ENCODE measurements around the gene AIFM2. TPM values are rescaled to one million over a fixed set of nuclear protein-coding genes. Genes with fewer than 3 reads are reported as not detected.

Gene AIFM2
- total and polyA plus RNA-seq, 2 of the 13 experiments (the other 11 are each of a cell fraction or from before 2014, with no cell fraction given): 20.3 to 29.5 TPM

DNA sequence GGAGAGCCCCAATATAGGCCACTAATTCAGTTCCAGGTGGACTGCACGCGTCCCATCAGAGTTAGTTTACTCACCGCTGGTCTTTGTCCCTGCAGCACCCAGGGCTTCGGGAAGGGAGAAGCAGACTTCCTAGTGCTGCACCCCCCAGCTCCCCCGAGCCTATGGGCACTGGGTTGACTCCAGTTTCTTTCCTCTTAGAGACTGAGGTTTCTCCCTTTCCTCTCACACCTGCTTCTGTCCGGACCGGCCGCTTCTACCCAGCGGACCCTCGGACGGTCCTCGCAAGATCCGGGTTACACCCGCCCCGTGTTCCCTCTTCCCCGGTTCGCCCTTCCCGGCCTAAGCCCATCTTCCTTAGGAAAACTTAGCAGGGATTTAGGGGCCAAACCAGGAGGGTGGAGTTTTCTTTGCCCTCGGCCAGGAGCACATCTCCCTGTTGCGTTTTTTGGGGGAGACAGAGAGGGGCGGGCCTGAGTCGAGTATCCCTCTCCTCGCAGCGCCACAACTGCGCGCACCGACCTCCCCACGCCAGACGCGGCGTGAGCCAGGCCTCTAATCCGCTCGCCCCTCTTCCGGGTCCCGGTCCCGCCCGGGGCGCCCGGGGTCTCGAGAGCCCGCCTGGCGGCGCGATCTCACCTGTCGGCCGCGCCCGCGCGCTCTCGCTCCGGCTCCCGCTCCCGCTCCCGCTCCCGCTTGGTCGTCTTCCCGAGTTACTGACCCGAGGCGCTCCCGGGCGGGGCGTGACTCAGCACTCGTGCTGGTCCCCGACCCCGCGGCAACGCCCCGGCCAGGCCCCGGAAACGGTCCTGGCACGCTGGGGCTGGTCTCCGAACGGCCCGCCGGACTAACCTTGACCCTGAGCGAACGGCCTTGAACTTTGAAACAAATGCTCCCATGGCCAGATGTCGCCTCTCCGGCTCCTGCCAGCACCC, at the start of gene AIFM2 (continued):
- TF ChIP-seq ZNF792 (CRISPR knock-in tag; IDR thresholded peaks at IDR 0.05): no peak
- TF ChIP-seq ZFP90 (CRISPR knock-in tag; IDR thresholded peaks at IDR 0.05; ENCODE audit: borderline replicate concordance): no peak; the same call in 1 of the 2 replicates
- TF ChIP-seq RARA (CRISPR knock-in tag; IDR thresholded peaks at IDR 0.05): peak; percentile 100
- TF ChIP-seq ZNF44 (CRISPR knock-in tag; IDR thresholded peaks at IDR 0.05): no peak
- no peak for TF ChIP-seq PAF1 (CRISPR knock-in tag; IDR thresholded peaks at IDR 0.05)
- TF ChIP-seq RAD21 (CRISPR knock-in tag; IDR thresholded peaks at IDR 0.05): peak; percentile 53
- no peak for TF ChIP-seq FOXM1 (CRISPR knock-in tag; IDR thresholded peaks at IDR 0.05)
- TF ChIP-seq ZNF672 (CRISPR knock-in tag; IDR thresholded peaks at IDR 0.05): no peak
- no peak; the same call in 1 of the 2 replicates for TF ChIP-seq ZFAT (CRISPR knock-in tag; conservative IDR thresholded peaks at IDR 0.05)
- no peak for TF ChIP-seq ONECUT2 (CRISPR knock-in tag; IDR thresholded peaks at IDR 0.05)
- 0 out of 4 replicates have a peak, but pooled peaks of 1 of the 2 experiments have one; percentile 23 for TF ChIP-seq ATF4 (CRISPR knock-in tag; IDR thresholded peaks at IDR 0.05)
- TF ChIP-seq, protein P1, sequence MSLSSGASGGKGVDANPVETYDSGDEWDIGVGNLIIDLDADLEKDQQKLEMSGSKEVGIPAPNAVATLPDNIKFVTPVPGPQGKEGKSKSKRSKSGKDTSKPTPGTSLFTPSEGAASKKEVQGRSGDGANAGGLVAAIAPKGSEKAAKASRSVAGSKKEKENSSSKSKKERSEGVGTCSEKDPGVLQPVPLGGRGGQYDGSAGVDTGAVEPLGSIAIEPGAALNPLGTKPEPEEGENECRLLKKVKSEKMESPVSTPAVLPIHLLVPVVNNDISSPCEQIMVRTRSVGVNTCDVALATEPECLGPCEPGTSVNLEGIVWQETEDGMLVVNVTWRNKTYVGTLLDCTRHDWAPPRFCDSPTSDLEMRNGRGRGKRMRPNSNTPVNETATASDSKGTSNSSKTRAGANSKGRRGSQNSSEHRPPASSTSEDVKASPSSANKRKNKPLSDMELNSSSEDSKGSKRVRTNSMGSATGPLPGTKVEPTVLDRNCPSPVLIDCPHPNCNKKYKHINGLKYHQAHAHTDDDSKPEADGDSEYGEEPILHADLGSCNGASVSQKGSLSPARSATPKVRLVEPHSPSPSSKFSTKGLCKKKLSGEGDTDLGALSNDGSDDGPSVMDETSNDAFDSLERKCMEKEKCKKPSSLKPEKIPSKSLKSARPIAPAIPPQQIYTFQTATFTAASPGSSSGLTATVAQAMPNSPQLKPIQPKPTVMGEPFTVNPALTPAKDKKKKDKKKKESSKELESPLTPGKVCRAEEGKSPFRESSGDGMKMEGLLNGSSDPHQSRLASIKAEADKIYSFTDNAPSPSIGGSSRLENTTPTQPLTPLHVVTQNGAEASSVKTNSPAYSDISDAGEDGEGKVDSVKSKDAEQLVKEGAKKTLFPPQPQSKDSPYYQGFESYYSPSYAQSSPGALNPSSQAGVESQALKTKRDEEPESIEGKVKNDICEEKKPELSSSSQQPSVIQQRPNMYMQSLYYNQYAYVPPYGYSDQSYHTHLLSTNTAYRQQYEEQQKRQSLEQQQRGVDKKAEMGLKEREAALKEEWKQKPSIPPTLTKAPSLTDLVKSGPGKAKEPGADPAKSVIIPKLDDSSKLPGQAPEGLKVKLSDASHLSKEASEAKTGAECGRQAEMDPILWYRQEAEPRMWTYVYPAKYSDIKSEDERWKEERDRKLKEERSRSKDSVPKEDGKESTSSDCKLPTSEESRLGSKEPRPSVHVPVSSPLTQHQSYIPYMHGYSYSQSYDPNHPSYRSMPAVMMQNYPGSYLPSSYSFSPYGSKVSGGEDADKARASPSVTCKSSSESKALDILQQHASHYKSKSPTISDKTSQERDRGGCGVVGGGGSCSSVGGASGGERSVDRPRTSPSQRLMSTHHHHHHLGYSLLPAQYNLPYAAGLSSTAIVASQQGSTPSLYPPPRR (CRISPR knock-in tag; IDR thresholded peaks at IDR 0.05; ENCODE audit: borderline replicate concordance): peak; percentile 90
- TF ChIP-seq PCBP2 (optimal IDR thresholded peaks at IDR 0.05; ENCODE audit: low read depth, low read length, poor library complexity, severe bottlenecking): no peak
- no peak for TF ChIP-seq TCF7L2 (IDR thresholded peaks at IDR 0.05; ENCODE audit: low read depth, low read length)
- peak; percentile 74 for TF ChIP-seq ZFX (CRISPR knock-in tag; IDR thresholded peaks at IDR 0.05; ENCODE audit: low read depth)
- TF ChIP-seq CEBPG (CRISPR knock-in tag; IDR thresholded peaks at IDR 0.05): no peak
- no peak for TF ChIP-seq NFRKB (IDR thresholded peaks at IDR 0.05)
- TF ChIP-seq, protein P2, sequence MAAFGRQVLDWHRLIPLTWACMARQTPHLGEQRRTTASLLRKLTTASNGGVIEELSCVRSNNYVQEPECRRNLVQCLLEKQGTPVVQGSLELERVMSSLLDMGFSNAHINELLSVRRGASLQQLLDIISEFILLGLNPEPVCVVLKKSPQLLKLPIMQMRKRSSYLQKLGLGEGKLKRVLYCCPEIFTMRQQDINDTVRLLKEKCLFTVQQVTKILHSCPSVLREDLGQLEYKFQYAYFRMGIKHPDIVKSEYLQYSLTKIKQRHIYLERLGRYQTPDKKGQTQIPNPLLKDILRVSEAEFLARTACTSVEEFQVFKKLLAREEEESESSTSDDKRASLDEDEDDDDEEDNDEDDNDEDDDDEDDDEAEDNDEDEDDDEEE (CRISPR knock-in tag; IDR thresholded peaks at IDR 0.05): peak; percentile 23; the same call in 1 of the 2 replicates
- TF ChIP-seq, protein P3, sequence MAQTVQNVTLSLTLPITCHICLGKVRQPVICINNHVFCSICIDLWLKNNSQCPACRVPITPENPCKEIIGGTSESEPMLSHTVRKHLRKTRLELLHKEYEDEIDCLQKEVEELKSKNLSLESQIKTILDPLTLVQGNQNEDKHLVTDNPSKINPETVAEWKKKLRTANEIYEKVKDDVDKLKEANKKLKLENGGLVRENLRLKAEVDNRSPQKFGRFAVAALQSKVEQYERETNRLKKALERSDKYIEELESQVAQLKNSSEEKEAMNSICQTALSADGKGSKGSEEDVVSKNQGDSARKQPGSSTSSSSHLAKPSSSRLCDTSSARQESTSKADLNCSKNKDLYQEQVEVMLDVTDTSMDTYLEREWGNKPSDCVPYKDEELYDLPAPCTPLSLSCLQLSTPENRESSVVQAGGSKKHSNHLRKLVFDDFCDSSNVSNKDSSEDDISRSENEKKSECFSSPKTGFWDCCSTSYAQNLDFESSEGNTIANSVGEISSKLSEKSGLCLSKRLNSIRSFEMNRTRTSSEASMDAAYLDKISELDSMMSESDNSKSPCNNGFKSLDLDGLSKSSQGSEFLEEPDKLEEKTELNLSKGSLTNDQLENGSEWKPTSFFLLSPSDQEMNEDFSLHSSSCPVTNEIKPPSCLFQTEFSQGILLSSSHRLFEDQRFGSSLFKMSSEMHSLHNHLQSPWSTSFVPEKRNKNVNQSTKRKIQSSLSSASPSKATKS (CRISPR knock-in tag; IDR thresholded peaks at IDR 0.05): no peak
- TF ChIP-seq ZNF333 (CRISPR knock-in tag; IDR thresholded peaks at IDR 0.05; ENCODE audit: borderline replicate concordance): no peak

Measured in HepG2 (cell line).